Upper lobe of right lung (tissue), 1 donor: ENCODE measurements around the gene CNEP1R1. TPM values are rescaled to one million over a fixed set of nuclear protein-coding genes. Genes with fewer than 3 reads are reported as not detected.
A peak's percentile ranks its signal among the peaks of the same experiment; 100 is the strongest.

ENCODE experiments used
- ATAC-seq: fragments of 200-7000 bp; cut with Tn5 transposase; one replicate; pipeline ENCODE4 v1.9.1; 2020; ENCODE audit warnings: mild to moderate bottlenecking, moderate library complexity
- DNase-seq: peaks from one replicate; pipeline ENCODE4 v3.0.0-alpha.2; 2020
- H3K27ac ChIP-seq: fragments of 200-600 bp; one replicate; pipeline ENCODE4 v1.8.0; 2022
- H3K27me3 ChIP-seq: fragments of 200-600 bp; one replicate; pipeline ENCODE4 v1.8.0; 2022; ENCODE audit warnings: mild to moderate bottlenecking
- H3K36me3 ChIP-seq: fragments of 200-600 bp; one replicate; pipeline ENCODE4 v1.8.0; 2022
- H3K4me1 ChIP-seq: fragments of 200-600 bp; one replicate; pipeline ENCODE4 v1.8.0; 2022
- H3K4me3 ChIP-seq: fragments of 200-600 bp; one replicate; pipeline ENCODE4 v1.8.0; 2022; ENCODE audit warnings: mild to moderate bottlenecking
- H3K9me3 ChIP-seq: fragments of 200-600 bp; one replicate; pipeline ENCODE4 v1.8.0; 2022
- intact Hi-C: fragments of 100-400 bp; cut with DNase I; formaldehyde crosslinking; loops from one replicate; pipeline ENCODE4 v1.11.0; 2022
- total RNA-seq: library from RNA; stranded (reverse); fragmentation: NEBNext Ultra II Directional; extraction: Animal tissue kit (Norgen Biotek cat#: 25700); gene quantifications from one replicate; pipeline ENCODE4 v1.2.1, GENCODE V29; 2021
- TF ChIP-seq, protein P1 (sequence below): fragments of 200-600 bp; IDR thresholded peaks from one replicate; pipeline ENCODE4 v1.8.0; 2022; ENCODE audit warnings: antibody characterized with exemption
- donor health status: DM: no; HTN: yes; CAD: no; lungs with severe emphysema.

Gene CNEP1R1
- total RNA-seq, 1 donor from 2014 or later: 21.9 TPM

DNA sequence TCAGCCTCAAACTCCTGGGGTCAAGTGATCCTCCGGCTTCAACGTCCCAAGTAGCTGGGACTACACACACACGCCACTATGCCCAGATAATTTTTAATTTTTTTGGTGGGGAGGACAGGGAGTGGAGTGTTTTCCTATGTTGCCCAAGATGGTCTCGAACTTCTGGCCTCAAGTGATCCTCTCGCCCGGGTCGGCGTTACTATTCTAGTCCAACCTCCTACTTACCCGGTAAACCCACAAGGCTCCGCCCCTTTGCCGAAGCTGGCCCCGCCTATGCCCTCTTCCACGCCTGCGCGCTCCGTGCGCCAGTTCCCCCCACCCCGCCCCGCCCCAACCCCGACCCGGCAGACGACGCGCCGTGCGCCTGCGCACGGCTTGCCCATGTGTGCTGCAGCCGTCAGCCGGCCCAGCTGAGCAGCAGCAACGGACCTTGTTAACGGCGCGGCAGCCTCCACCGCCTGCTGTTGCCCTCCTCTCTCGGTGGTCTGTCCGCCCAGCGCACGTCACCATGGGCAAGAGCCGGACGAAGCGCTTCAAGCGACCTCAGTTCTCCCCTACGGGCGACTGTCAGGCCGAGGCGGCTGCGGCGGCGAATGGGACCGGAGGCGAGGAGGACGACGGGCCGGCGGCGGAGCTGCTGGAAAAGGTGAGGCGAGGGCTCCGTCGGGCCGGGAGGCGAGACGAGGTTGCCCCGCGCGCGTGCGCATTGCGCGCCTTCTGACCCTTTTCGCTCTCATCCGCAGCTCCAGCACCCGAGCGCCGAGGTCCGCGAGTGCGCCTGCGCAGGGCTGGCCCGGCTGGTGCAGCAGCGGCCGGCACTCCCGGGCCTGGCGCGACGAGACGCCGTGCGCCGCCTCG, 40.8 kb downstream of the CNEP1R1 start, which contains the start of gene HEATR3:
Gene HEATR3 (plus strand): TSS at position 347 of the 858 bp plus-strand sequence. CDS start 162 bp downstream, at position 509.
- DNase-seq (peak; percentile 96), ATAC-seq (peak; percentile 95)
- H3K4me3 ChIP-seq: peak within 1 kb of the TSS; percentile 82
- H3K36me3 ChIP-seq: peaks cover 20% of the 10 kb centered on the region
- no peaks in the 10 kb centered on the region for H3K27me3 ChIP-seq
- H3K9me3 ChIP-seq: no peaks in the 10 kb centered on the region
- intact Hi-C loops: no loop called here
- H3K27ac ChIP-seq: peak within 1 kb of the TSS; percentile 91
- peaks cover 25% of the 10 kb centered on the region for H3K4me1 ChIP-seq
- TF ChIP-seq, protein P1, sequence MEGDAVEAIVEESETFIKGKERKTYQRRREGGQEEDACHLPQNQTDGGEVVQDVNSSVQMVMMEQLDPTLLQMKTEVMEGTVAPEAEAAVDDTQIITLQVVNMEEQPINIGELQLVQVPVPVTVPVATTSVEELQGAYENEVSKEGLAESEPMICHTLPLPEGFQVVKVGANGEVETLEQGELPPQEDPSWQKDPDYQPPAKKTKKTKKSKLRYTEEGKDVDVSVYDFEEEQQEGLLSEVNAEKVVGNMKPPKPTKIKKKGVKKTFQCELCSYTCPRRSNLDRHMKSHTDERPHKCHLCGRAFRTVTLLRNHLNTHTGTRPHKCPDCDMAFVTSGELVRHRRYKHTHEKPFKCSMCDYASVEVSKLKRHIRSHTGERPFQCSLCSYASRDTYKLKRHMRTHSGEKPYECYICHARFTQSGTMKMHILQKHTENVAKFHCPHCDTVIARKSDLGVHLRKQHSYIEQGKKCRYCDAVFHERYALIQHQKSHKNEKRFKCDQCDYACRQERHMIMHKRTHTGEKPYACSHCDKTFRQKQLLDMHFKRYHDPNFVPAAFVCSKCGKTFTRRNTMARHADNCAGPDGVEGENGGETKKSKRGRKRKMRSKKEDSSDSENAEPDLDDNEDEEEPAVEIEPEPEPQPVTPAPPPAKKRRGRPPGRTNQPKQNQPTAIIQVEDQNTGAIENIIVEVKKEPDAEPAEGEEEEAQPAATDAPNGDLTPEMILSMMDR: no peak

DNA sequence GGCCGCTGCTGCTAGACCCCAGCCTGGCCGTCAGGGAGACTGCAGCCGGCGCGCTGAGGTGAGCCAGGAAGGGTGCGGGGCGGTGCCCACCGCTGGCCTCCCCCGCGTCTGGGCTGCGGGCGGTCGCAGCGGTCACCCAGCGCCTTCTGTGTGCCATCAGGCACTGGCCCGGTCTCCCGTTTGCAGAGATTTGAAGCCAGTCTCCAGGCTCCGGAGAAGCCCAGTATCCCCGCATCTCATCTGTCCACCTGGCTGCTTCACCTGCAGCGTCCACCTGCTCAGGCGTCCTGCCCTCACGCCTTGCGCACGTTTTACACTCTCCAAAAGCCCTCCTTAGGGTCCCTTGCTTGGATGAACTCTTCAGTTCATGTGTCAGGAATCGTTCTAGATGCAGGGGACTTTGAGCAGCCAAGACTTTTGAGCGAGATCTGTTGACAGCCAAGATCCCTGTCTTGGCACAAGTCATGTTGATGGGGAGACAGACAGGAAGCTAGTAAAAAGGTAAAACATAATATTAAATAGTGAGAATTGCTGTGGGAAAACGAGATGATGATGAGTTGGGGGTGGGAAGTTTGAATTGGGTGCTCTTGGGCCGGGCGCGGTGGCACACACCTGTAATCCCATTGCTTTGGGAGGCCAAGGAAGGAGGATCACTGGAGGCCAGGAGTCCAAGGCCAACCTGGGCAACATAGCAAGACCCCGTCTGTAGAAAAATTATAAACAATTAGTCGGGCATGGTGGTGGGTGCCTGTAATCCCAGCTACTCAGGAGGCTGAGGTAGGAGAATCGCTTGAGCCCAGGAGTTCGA, 41.7 kb downstream of the CNEP1R1 start:
- Histone ChIP-seq H3K9me3 (no peaks in the 10 kb centered on the region), H3K27me3 (no peaks in the 10 kb centered on the region), H3K27ac (peak overlapping the region; percentile 91), H3K4me3 (peak overlapping the region; percentile 82), H3K4me1 (peaks cover 25% of the 10 kb centered on the region), H3K36me3 (peaks cover 26% of the 10 kb centered on the region)
- TF ChIP-seq, protein P1: peak; percentile 8
- DNase-seq (no peak), ATAC-seq (no peak)
- intact Hi-C loops: no loop called here

DNA sequence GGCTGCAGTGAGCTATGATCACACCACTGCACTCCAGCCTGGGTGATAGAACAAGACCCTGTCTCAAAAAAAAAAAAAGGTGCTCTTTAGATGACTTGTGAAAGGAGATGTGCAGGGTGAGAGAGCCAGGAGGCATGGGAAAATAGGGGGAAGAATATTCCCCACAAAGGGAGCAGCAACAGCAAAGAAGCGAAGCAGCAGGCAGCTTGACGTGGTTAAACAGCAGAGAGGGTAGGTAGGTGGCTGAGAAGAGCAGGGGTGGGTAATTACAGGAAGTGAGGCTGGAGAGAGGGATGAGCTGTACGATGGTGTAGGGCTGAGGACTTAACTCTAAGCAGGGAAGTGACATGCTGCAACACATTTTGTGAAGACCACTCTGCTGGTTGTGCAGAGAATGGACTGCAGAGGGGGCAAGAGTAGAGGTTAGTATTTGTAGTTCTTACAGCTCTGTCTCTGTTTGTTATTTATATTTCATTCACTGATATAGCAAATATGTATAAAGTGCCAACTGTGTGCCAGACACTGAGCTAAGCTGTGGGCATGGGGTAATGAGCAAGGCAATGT, 42.3 kb downstream of the CNEP1R1 start:
- ATAC-seq: no peak
- DNase-seq: no peak
- TF ChIP-seq, protein P1: peak; percentile 34

DNA sequence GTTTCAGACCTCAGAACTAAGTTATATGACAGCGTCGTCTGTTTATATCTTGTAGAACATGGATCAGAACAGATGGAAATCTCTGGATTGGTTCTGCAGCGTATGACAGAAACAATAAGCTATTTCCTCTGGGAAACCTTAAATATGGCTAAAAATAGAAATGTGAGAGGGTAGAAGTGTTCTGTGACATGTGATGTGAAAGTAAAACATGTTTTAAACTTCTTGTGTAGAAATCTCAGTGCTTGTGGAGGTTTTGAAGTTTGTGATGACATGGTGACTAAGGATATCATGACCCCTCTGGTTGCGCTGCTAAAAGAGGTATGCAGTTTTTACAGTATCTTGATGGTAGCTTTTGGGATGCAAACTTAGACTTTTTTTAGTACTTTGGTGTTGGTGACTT, 43.5 kb downstream of the CNEP1R1 start:
- intact Hi-C loops: no loop called here
- H3K27ac ChIP-seq: no peak overlapping the region
- H3K36me3 ChIP-seq: peaks cover 26% of the 10 kb centered on the region
- TF ChIP-seq, protein P1: no peak
- no peaks in the 10 kb centered on the region for H3K27me3 ChIP-seq
- no peak overlapping the region for H3K4me3 ChIP-seq
- ATAC-seq: no peak
- no peak for DNase-seq
- H3K4me1 ChIP-seq: peaks cover 25% of the 10 kb centered on the region
- H3K9me3 ChIP-seq: no peaks in the 10 kb centered on the region

More for the DNA sequence above, 42.3 kb downstream of the CNEP1R1 start:
- Histone ChIP-seq H3K36me3 (peaks cover 26% of the 10 kb centered on the region), H3K4me3 (peak overlapping the region; percentile 82), H3K27me3 (no peaks in the 10 kb centered on the region), H3K9me3 (no peaks in the 10 kb centered on the region), H3K4me1 (peaks cover 25% of the 10 kb centered on the region), H3K27ac (no peak overlapping the region)
- intact Hi-C loops: no loop called here

DNA sequence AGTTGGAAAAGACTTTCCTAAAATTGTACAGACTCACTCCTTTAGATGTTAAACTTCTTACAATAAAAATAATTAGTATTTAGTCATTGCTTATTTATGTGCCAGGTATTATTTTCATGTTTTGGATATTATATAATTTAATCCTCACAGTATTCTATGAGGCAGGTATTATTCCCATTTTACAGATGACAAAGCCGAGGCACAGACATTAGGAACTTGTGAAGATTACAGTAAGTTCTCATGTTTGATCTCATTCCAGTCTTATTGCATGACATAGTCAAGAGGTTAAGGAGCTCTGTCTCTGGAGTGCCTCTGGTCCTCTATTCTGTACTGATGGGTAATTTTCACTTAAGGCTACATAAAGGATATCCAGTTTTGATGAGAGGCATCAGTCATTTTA, 44.0 kb downstream of the CNEP1R1 start:
- ATAC-seq: no peak
- DNase-seq: no peak
- no peaks in the 10 kb centered on the region for H3K27me3 ChIP-seq
- H3K36me3 ChIP-seq: peaks cover 26% of the 10 kb centered on the region
- H3K4me3 ChIP-seq: no peak overlapping the region
- no peaks in the 10 kb centered on the region for H3K9me3 ChIP-seq
- H3K4me1 ChIP-seq: peaks cover 25% of the 10 kb centered on the region
- H3K27ac ChIP-seq: no peak overlapping the region
- TF ChIP-seq, protein P1: no peak
- intact Hi-C loops: no loop called here
